ENCODE data around the gene ANKS3. TPM values are rescaled to one million over a fixed set of nuclear protein-coding genes. Genes with fewer than 3 reads are reported as not detected.

ANKS3 gene
- total RNA-seq, 4 donors from 2014 or later: 11.5 to 36.5 (median 20.0) TPM

DNA sequence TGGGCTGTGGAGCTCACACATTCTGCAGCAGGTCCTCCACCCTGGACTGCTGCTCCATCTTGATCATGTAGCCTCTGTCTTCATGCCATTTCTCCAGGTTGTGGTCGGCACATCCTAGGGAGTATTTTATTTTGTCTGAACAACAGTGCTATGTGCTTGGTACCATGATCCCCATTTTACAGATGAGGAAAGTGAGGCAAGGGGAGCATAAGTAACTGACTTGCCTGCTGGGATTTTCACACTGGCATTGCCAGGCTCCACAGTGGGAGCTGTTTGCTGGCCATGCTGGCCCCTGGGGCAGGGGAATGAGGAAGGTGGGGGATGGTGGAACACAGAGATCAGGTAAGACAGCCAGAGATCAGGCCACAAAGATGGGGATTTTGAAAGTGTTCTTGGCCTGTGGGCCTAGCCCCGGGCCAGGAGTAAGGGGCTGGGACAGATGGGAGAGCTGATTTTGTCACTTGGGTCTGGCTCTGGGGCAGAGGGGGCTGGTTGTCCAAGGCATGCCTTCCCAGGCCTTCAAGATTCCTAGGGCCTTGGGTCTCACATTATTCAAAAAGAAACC is 42.2 kb upstream of the ANKS3 start:
- Histone ChIP-seq H3K9me3 (no peaks in the 10 kb centered on the region), H3K36me3 (no peaks in the 10 kb centered on the region), H3K4me1 (no peaks in the 10 kb centered on the region), H3K27me3 (no peaks in the 10 kb centered on the region), H3K4me3 (no peak overlapping the region), H3K27ac (no peak overlapping the region)
- DNase-seq (ENCODE audit: low spot score in 2 of 2): no peak
- WGBS: 92% methylated on average over 2 of the region's 2 CpGs
- no peak for TF ChIP-seq EP300 (IDR thresholded peaks at IDR 0.05)
- TF ChIP-seq POLR2A (IDR thresholded peaks at IDR 0.05): no peak
- TF ChIP-seq POLR2AphosphoS5 (IDR thresholded peaks at IDR 0.05): no peak
- TF ChIP-seq, protein P1, sequence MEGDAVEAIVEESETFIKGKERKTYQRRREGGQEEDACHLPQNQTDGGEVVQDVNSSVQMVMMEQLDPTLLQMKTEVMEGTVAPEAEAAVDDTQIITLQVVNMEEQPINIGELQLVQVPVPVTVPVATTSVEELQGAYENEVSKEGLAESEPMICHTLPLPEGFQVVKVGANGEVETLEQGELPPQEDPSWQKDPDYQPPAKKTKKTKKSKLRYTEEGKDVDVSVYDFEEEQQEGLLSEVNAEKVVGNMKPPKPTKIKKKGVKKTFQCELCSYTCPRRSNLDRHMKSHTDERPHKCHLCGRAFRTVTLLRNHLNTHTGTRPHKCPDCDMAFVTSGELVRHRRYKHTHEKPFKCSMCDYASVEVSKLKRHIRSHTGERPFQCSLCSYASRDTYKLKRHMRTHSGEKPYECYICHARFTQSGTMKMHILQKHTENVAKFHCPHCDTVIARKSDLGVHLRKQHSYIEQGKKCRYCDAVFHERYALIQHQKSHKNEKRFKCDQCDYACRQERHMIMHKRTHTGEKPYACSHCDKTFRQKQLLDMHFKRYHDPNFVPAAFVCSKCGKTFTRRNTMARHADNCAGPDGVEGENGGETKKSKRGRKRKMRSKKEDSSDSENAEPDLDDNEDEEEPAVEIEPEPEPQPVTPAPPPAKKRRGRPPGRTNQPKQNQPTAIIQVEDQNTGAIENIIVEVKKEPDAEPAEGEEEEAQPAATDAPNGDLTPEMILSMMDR (IDR thresholded peaks at IDR 0.05): no peak

GRCh38 chr16:4775005-4775404 is 40.9 kb upstream of the ANKS3 start:
- H3K27ac ChIP-seq: no peak overlapping the region
- no peaks in the 10 kb centered on the region for H3K4me1 ChIP-seq
- no peaks in the 10 kb centered on the region for H3K9me3 ChIP-seq
- TF ChIP-seq EP300 (IDR thresholded peaks at IDR 0.05) (no peak), POLR2A (IDR thresholded peaks at IDR 0.05) (no peak), POLR2AphosphoS5 (IDR thresholded peaks at IDR 0.05) (no peak)
- TF ChIP-seq, protein P1 (IDR thresholded peaks at IDR 0.05): no peak
- no peaks in the 10 kb centered on the region for H3K27me3 ChIP-seq
- no peaks in the 10 kb centered on the region for H3K36me3 ChIP-seq
- no peak overlapping the region for H3K4me3 ChIP-seq
- WGBS: 40% methylated on average over 6 of the region's 13 CpGs
- no peak for DNase-seq (ENCODE audit: low spot score in 2 of 2)

GRCh38 chr16:4772351-4772750 is 38.3 kb upstream of the ANKS3 start:
- DNase-seq (ENCODE audit: low spot score in 2 of 2): no peak
- H3K9me3 ChIP-seq: no peaks in the 10 kb centered on the region
- TF ChIP-seq POLR2A (IDR thresholded peaks at IDR 0.05) (no peak), EP300 (IDR thresholded peaks at IDR 0.05) (no peak), POLR2AphosphoS5 (IDR thresholded peaks at IDR 0.05) (no peak)
- TF ChIP-seq, protein P1 (IDR thresholded peaks at IDR 0.05): no peak
- no peaks in the 10 kb centered on the region for H3K27me3 ChIP-seq
- H3K4me3 ChIP-seq: no peak overlapping the region
- peaks cover 15% of the 10 kb centered on the region for H3K4me1 ChIP-seq
- no peaks in the 10 kb centered on the region for H3K36me3 ChIP-seq
- WGBS: 86% methylated on average over 4 of the region's 5 CpGs
- no peak overlapping the region for H3K27ac ChIP-seq

GRCh38 chr16:4771646-4772045 is 37.6 kb upstream of the ANKS3 start:
- Histone ChIP-seq H3K27me3 (no peaks in the 10 kb centered on the region), H3K4me1 (peaks cover 17% of the 10 kb centered on the region)
- 49% methylated on average over 3 of the region's 3 CpGs for WGBS

GRCh38 chr16:4769306-4769638 is 35.2 kb upstream of the ANKS3 start:
- peaks cover 35% of the 10 kb centered on the region for H3K4me1 ChIP-seq
- DNase-seq (ENCODE audit: low spot score in 2 of 2): no peak
- no peaks in the 10 kb centered on the region for H3K9me3 ChIP-seq
- H3K27me3 ChIP-seq: no peaks in the 10 kb centered on the region
- TF ChIP-seq POLR2A (IDR thresholded peaks at IDR 0.05): no peak
- TF ChIP-seq, protein P1 (IDR thresholded peaks at IDR 0.05): no peak
- TF ChIP-seq EP300 (IDR thresholded peaks at IDR 0.05): no peak
- TF ChIP-seq POLR2AphosphoS5 (IDR thresholded peaks at IDR 0.05): no peak
- no peak overlapping the region for H3K4me3 ChIP-seq
- WGBS: 53% methylated on average over 7 of the region's 7 CpGs
- peaks cover 4% of the 10 kb centered on the region for H3K36me3 ChIP-seq
- H3K27ac ChIP-seq: no peak overlapping the region

More at GRCh38 chr16:4771646-4772045, 37.6 kb upstream of the ANKS3 start:
- no peak overlapping the region for H3K27ac ChIP-seq
- H3K36me3 ChIP-seq: no peaks in the 10 kb centered on the region
- H3K9me3 ChIP-seq: no peaks in the 10 kb centered on the region
- TF ChIP-seq POLR2AphosphoS5 (IDR thresholded peaks at IDR 0.05) (no peak), EP300 (IDR thresholded peaks at IDR 0.05) (no peak), POLR2A (IDR thresholded peaks at IDR 0.05) (no peak)
- TF ChIP-seq, protein P1 (IDR thresholded peaks at IDR 0.05): no peak
- H3K4me3 ChIP-seq: no peak overlapping the region
- DNase-seq (ENCODE audit: low spot score in 2 of 2): no peak
